Fibroblast of lung (primary cell): ENCODE measurements around the gene AP3S2. TPM values are rescaled to one million over a fixed set of nuclear protein-coding genes. Genes with fewer than 3 reads are reported as not detected.

Experiments
- DNase-seq, 2 donors: peaks; one replicate each; pipeline versions ENCODE4 v3.0.0 to v3.0.0-alpha.2; 2010; ENCODE audit warnings: low read depth in 2 of 2
- H2AFZ ChIP-seq: 2 replicates; pipeline ENCODE4 v1.5.1; 2012; ENCODE audit warnings: low read length, control low read depth, inconsistent platforms
- H3K27ac ChIP-seq: 2 replicates; pipeline ENCODE4 v1.5.1; 2011; ENCODE audit warnings: low read length, control low read depth; ENCODE audit not compliant: insufficient read depth
- H3K27me3 ChIP-seq: 2 replicates; pipeline ENCODE4 v1.5.1; 2011; ENCODE audit warnings: mild to moderate bottlenecking, low read length; ENCODE audit not compliant: control insufficient read depth, insufficient read depth
- H3K36me3 ChIP-seq: 2 replicates; pipeline ENCODE4 v1.5.1; 2011; ENCODE audit warnings: low read length; ENCODE audit not compliant: control insufficient read depth, insufficient read depth
- H3K4me1 ChIP-seq: 2 replicates; pipeline ENCODE4 v1.5.1; 2011; ENCODE audit warnings: low read length; ENCODE audit not compliant: control insufficient read depth, insufficient read depth; ENCODE audit errors: extremely low read depth
- H3K4me2 ChIP-seq: 2 replicates; pipeline ENCODE4 v1.5.1; 2011; ENCODE audit warnings: low read length, control low read depth; ENCODE audit not compliant: insufficient read depth; ENCODE audit errors: extremely low read depth
- H3K4me3 ChIP-seq, 4 experiments: fragments of 200-600 bp in 1 of 4; sonication (generic) in 1 of 4; replicated peaks in 1 of 4; 2 replicates each; pipeline ENCODE4 v1.5.1; 2011 to 2016; ENCODE audit warnings: low read length in 4 of 4, low read depth in 3 of 4, mild to moderate bottlenecking in 3 of 4, control low read depth in 2 of 4, inconsistent platforms in 1 of 4, mixed read lengths in 1 of 4; ENCODE audit not compliant: insufficient read depth in 1 of 4; ENCODE audit errors: control extremely low read depth in 1 of 4
- H3K79me2 ChIP-seq: 2 replicates; pipeline ENCODE4 v1.5.1; 2012; ENCODE audit warnings: mild to moderate bottlenecking, low read length, inconsistent platforms; ENCODE audit not compliant: control insufficient read depth, insufficient read depth
- H3K9ac ChIP-seq: 2 replicates; pipeline ENCODE4 v1.5.1; 2011; ENCODE audit warnings: mild to moderate bottlenecking, low read length, control low read depth; ENCODE audit not compliant: insufficient read depth
- H3K9me3 ChIP-seq: 2 replicates; pipeline ENCODE4 v1.5.1; 2012; ENCODE audit warnings: low read depth, low read length; ENCODE audit not compliant: control insufficient read depth, insufficient read depth
- H4K20me1 ChIP-seq: 2 replicates; pipeline ENCODE4 v1.5.1; 2011; ENCODE audit warnings: low read length; ENCODE audit not compliant: control insufficient read depth, insufficient read depth; ENCODE audit errors: extremely low read depth
- CTCF ChIP-seq, 2 donors: IDR thresholded peaks in 1 of 2; conservative IDR thresholded peaks in 1 of 2; 1 replicate in 1 of 2; 2 replicates in 1 of 2; pipeline ENCODE4 v1.5.1; 2011 to 2012; ENCODE audit warnings: low read length in 2 of 2, control low read depth in 1 of 2, inconsistent platforms in 1 of 2, low read depth in 1 of 2, mild to moderate bottlenecking in 1 of 2
- EZH2 ChIP-seq: IDR thresholded peaks from 2 replicates; pipeline ENCODE4 v1.5.1; 2012; ENCODE audit warnings: low read length, control low read depth, mild to moderate bottlenecking; ENCODE audit errors: missing control alignments
- polyA plus RNA-seq, 2 donors: library from polyadenylated mRNA; depleted of rRNA in 1 of 2; stranded (reverse) in 1 of 2; unstranded in 1 of 2; fragments of >200 nt; gene quantifications; 2 replicates each; pipeline ENCODE4 v1.2.1, GENCODE V29; 2011 to 2012; ENCODE audit warnings: missing spikeins in 1 of 2
- total RNA-seq: library from RNA; depleted of rRNA; stranded (reverse); fragments of >200 nt; gene quantifications from 2 replicates; pipeline ENCODE4 v1.2.1, GENCODE V29; 2014

Gene AP3S2
- total and polyA plus RNA-seq, 2 donors (not counting 1 experiment from before 2014, with no cell fraction given), result 54.4 to 69.5 TPM

GRCh38 chr15:89823836-89824606, 69.8 kb downstream of the AP3S2 start:
- peaks cover 40% of the 10 kb centered on the region for H3K4me1 ChIP-seq
- no peak overlapping the region for H3K4me3 ChIP-seq
- H3K9me3 ChIP-seq, result no peaks in the 10 kb centered on the region
- H3K36me3 ChIP-seq, result no peaks in the 10 kb centered on the region
- H2AFZ ChIP-seq, result no peak overlapping the region
- H3K79me2 ChIP-seq, result no peaks in the 10 kb centered on the region
- no peak for TF ChIP-seq EZH2
- TF ChIP-seq CTCF (conservative IDR thresholded peaks at IDR 0.05 in 1 of 2, IDR thresholded peaks at IDR 0.05 in 1 of 2; ENCODE audit: low read depth in 1 of 2, low read length in 2 of 2), result no peak
- H3K9ac ChIP-seq, result no peak overlapping the region
- H3K4me2 ChIP-seq, result no peak overlapping the region
- H3K27ac ChIP-seq, result peak overlapping the region; percentile 53
- no peaks in the 10 kb centered on the region for H3K27me3 ChIP-seq
- DNase-seq, result no peak
- no peaks in the 10 kb centered on the region for H4K20me1 ChIP-seq

- no peaks in the 10 kb centered on the region for H3K9me3 ChIP-seq
- no peaks in the 10 kb centered on the region for H3K79me2 ChIP-seq
- H4K20me1 ChIP-seq, result no peaks in the 10 kb centered on the region
- no peak for TF ChIP-seq EZH2
- TF ChIP-seq CTCF (conservative IDR thresholded peaks at IDR 0.05 in 1 of 2, IDR thresholded peaks at IDR 0.05 in 1 of 2; ENCODE audit: low read depth in 1 of 2, low read length in 2 of 2), result no peak
- peak; percentile 38 to 50 for DNase-seq
- H3K9ac ChIP-seq, result no peak overlapping the region
- no peaks in the 10 kb centered on the region for H3K27me3 ChIP-seq
- H2AFZ ChIP-seq, result no peak overlapping the region
- peak overlapping the region; percentile 53 for H3K27ac ChIP-seq
- H3K4me2 ChIP-seq, result no peak overlapping the region
- no peaks in the 10 kb centered on the region for H3K36me3 ChIP-seq
- H3K4me3 ChIP-seq, result no peak overlapping the region
- H3K4me1 ChIP-seq, result peaks cover 31% of the 10 kb centered on the region
Measured at GRCh38 chr15:89822951-89823711, 70.7 kb downstream of the AP3S2 start.

GRCh38 chr15:89822611-89822950, 71.2 kb downstream of the AP3S2 start:
- Histone ChIP-seq H3K27ac (no peak overlapping the region), H3K79me2 (no peaks in the 10 kb centered on the region), H3K27me3 (no peaks in the 10 kb centered on the region), H3K9me3 (no peaks in the 10 kb centered on the region), H3K36me3 (no peaks in the 10 kb centered on the region), H3K4me2 (no peak overlapping the region), H3K4me1 (peaks cover 29% of the 10 kb centered on the region), H3K9ac (no peak overlapping the region), H2AFZ (no peak overlapping the region), H3K4me3 (no peak overlapping the region), H4K20me1 (no peaks in the 10 kb centered on the region)
- TF ChIP-seq CTCF (conservative IDR thresholded peaks at IDR 0.05 in 1 of 2, IDR thresholded peaks at IDR 0.05 in 1 of 2; ENCODE audit: low read depth in 1 of 2, low read length in 2 of 2) (no peak), EZH2 (no peak)
- no peak for DNase-seq
